GM10248 (cell line): Measurements from ENCODE around the gene SLC6A16.
"Not testable (repeated sequence)": the region's sequence is repeated elsewhere in the genome, so short reads cannot be mapped to it uniquely, and the experiment has no call there.

Experiments
- CTCF ChIA-PET: fragments of 300-600 bp; sonication (Branson Sonifier 250); formaldehyde crosslinking; extraction: SDS; loops from one replicate; lab custom pipeline; 2021; ENCODE audit warnings: antibody characterized with exemption; lab: Yijun Ruan, JAX
- POLR2A ChIA-PET: fragments of 350-650 bp; sonication (Branson Sonifier 250); formaldehyde crosslinking; extraction: SDS; loops from one replicate; lab custom pipeline; 2020; ENCODE audit warnings: antibody characterized with exemption; lab: Yijun Ruan, JAX
- DNase-seq: peaks from one replicate; pipeline ENCODE4 v3.0.0; 2012; ENCODE audit errors: extremely low spot score
- TF ChIP-seq, protein P1 (sequence below): IDR thresholded peaks from 2 replicates; pipeline ENCODE4 v1.5.1; 2012; ENCODE audit warnings: mild to moderate bottlenecking, low read depth; ENCODE audit errors: extremely low read depth, missing control alignments, control extremely low read depth

Gene SLC6A16

DNA sequence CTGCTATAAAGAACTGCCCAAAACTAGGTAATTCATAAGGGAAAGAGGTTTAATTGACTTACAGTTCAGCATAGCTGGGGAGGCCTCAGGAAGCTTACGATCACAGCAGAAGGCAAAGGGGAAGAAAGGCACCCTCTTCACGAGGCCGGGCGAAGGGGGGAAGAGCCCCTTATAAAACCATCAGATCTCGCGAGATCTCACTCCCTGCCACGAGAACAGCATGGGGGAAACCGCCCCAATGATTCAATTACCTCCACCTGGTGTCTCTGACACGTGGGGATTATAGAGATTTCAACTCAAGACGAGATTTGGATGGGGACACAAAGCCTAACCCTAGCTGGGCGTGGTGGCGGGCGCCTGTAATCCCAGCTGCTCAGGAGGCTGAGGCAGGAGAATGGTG, 42.8 kb downstream of the SLC6A16 start:
- no peak for DNase-seq
- ChIA-PET POLR2A (no interaction called here), CTCF (interaction anchor here (1.5 kb wide), 1 partner anchor 19 kb away, joined by 7 read pairs; no protein-coding TSS in a partner anchor)
- TF ChIP-seq, protein P1, sequence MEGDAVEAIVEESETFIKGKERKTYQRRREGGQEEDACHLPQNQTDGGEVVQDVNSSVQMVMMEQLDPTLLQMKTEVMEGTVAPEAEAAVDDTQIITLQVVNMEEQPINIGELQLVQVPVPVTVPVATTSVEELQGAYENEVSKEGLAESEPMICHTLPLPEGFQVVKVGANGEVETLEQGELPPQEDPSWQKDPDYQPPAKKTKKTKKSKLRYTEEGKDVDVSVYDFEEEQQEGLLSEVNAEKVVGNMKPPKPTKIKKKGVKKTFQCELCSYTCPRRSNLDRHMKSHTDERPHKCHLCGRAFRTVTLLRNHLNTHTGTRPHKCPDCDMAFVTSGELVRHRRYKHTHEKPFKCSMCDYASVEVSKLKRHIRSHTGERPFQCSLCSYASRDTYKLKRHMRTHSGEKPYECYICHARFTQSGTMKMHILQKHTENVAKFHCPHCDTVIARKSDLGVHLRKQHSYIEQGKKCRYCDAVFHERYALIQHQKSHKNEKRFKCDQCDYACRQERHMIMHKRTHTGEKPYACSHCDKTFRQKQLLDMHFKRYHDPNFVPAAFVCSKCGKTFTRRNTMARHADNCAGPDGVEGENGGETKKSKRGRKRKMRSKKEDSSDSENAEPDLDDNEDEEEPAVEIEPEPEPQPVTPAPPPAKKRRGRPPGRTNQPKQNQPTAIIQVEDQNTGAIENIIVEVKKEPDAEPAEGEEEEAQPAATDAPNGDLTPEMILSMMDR: no peak

DNA sequence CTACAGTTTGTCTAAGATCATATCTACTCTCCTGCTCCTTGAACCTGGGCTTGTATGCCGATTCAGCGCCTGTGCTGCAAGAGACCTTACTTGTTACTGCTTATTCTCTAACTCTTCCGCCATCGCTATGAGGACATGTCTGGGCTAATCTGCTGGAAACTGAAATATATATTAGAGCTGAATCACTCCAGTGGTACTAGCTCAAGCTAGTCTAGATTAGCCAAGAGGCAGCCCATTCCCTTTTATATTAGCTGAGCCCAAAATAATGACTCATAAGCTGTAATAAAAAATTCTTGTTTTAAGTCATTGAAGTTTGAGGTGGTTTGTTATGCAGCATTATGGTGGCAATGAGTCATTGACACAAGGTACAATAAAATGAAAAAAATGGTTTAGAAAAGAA, 52.8 kb downstream of the SLC6A16 start:
- POLR2A ChIA-PET: interaction anchor here (0.6 kb wide), 1 partner anchor 198 kb away, joined by 3 read pairs; no protein-coding TSS in a partner anchor
- CTCF ChIA-PET: interaction anchor here (1.3 to 1.4 kb wide), 2 partner anchors 29 to 64 kb away, joined by 3 to 5 read pairs; no protein-coding TSS in a partner anchor
- TF ChIP-seq, protein P1: no peak
- no peak for DNase-seq

DNA sequence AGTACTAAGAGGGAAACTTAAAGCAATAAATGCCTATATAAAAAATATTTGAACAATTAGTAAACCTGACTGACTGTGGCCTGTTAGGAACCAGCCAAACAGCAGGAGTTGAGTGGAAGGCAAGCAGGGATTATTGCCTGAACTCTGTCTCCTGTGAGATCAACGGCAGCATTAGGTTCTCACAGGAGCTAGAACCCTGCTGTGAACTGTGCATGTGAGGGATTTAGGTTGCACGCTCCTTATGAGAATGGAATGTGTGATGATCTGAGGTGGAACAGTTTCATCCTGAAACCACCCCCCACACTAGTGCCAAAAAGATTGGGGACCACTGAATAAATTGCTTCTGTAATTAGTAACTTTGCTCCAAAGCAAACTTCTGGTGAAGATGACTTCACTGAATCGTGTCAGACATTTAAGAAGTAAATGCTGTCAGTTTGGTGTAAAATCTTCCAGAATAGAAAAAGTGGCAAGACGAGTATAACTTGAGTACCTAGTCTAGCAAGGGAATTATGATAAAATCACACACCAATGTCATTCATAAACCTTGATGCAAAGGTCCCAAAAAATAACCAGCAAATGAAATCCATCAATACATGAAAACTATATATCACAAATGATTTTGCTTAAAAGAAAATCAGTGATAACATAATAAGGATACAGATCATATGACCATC, 53.8 kb downstream of the SLC6A16 start:
- DNase-seq: no peak
- TF ChIP-seq, protein P1: no peak
- ChIA-PET CTCF (no interaction called here), POLR2A (no interaction called here)

DNA sequence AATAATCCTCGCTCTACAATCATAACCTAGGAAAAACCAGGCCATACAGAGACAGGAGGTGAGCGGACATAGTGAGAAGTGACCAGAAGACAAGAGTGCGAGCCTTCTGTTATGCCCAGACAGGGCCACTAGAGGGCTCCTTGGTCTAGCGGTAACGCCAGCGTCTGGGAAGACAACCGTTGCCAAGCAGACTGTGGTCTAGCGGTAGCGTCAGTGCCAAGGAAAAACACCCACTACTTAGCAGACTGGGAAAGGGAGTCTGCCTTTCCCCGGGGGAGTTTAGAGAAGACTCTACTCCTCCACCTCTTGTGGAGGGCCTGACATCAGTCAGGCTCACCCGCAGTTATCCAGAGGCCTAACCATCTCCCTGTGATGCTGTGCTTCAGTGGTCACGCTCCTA, 58.6 kb downstream of the SLC6A16 start:
- CTCF ChIA-PET: interaction anchor here (0.8 to 3.7 kb wide), 5 partner anchors 9 to 207 kb away, joined by 3 to 22 read pairs (median 8); partner anchors contain the start of gene FLT3LG
- DNase-seq, POLR2A ChIA-PET: not testable (repeated sequence)
- TF ChIP-seq, protein P1: peak; percentile 59

DNA sequence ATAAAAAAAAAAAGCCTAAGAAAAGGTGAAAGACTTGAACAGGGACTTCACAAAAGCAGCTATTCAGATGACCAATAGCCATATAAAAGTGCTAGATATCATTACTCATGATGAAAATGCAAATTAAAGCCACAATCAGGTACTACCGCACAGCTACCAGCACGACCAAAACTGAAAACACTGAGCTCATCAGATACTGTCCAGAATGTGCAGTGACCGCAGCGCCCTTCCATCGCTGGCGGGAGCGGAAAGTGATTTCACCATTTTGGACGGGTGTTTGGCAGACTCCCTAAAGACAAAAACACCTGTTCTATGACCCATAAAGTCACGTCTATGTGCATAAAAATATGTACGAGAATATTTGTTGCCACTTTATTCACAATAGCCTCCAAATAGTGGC, 60.7 kb downstream of the SLC6A16 start:
- DNase-seq: no peak
- CTCF ChIA-PET: interaction anchor here (0.6 to 3.7 kb wide), 5 partner anchors 7 to 155 kb away, joined by 3 to 22 read pairs (median 5); no protein-coding TSS in a partner anchor
- POLR2A ChIA-PET: no interaction called here
- TF ChIP-seq, protein P1: no peak

DNA sequence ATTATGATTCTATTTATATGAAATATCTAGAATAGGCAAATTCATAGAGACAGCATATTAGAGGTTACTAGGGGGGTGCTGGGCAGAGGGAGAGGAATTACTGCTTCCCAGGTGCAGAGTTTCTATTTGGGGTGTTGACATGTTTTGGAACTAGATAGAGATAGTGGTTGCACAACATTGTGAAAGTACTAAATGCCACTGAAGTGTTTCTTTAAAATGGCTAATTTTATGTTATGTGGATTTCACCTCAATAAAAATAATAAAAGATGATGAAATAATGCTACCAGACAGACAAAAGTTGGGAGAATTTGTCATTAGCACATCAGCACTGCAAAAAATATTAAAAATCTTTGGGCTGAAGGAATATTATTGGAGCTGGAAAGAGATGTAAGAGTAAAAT, 63.4 kb downstream of the SLC6A16 start:
- TF ChIP-seq, protein P1: no peak
- DNase-seq: no peak
- ChIA-PET CTCF (interaction anchor here (1.3 kb wide), 1 partner anchor 40 kb away, joined by 5 read pairs; no protein-coding TSS in a partner anchor), POLR2A (no interaction called here)
